ENCODE measurements around the gene WNT7B.

DNA sequence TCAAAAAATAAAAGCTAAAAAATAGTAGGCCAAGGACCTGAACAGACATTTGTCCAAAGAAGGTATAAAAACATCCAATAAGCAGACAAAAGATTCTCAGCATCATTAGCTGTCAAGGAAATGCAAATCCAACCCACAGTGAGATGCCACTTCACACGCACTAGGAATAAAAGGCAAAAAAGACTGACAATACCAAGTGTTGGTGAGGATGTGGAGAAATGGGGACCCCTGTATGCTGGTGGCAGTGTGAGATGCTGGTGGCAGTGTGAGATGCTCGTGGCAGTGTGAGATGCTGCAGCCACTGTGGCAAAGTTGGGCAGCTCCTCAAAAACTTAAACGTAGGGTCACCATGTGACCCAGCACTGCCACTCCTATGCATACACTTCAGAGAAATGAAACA lies 38.0 kb downstream of the WNT7B start:
- TF ChIP-seq EP300 (IDR thresholded peaks at IDR 0.05) (no peak), POLR2AphosphoS5 (IDR thresholded peaks at IDR 0.05) (no peak), POLR2A (IDR thresholded peaks at IDR 0.05) (no peak)
- TF ChIP-seq, protein P1, sequence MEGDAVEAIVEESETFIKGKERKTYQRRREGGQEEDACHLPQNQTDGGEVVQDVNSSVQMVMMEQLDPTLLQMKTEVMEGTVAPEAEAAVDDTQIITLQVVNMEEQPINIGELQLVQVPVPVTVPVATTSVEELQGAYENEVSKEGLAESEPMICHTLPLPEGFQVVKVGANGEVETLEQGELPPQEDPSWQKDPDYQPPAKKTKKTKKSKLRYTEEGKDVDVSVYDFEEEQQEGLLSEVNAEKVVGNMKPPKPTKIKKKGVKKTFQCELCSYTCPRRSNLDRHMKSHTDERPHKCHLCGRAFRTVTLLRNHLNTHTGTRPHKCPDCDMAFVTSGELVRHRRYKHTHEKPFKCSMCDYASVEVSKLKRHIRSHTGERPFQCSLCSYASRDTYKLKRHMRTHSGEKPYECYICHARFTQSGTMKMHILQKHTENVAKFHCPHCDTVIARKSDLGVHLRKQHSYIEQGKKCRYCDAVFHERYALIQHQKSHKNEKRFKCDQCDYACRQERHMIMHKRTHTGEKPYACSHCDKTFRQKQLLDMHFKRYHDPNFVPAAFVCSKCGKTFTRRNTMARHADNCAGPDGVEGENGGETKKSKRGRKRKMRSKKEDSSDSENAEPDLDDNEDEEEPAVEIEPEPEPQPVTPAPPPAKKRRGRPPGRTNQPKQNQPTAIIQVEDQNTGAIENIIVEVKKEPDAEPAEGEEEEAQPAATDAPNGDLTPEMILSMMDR (IDR thresholded peaks at IDR 0.05): no peak
